SJSA1 (cell line): ENCODE results near the gene PLXNA4. TPM values are rescaled to one million over a fixed set of nuclear protein-coding genes. Genes with fewer than 3 reads are reported as not detected.
"Not testable (repeated sequence)": the region's sequence is repeated elsewhere in the genome, so short reads cannot be mapped to it uniquely, and the experiment has no call there.

Experiments used
- DNase-seq, 2 experiments: peaks; one replicate each; pipeline ENCODE4 v3.0.0-alpha.2; 2015 to 2020; ENCODE audit warnings: low spot score in 2 of 2, low read depth in 1 of 2
- H3K27ac ChIP-seq: fragments of 250-450 bp; sonication (Bioruptor Pico); 2 replicates; pipeline ENCODE4 v1.5.1; 2020; ENCODE audit warnings: mild to moderate bottlenecking, moderate library complexity
- H3K27me3 ChIP-seq: fragments of 250-450 bp; sonication (Bioruptor Pico); replicated peaks from 2 replicates; pipeline ENCODE4 v1.5.1; 2020; ENCODE audit warnings: mild to moderate bottlenecking, moderate library complexity
- H3K36me3 ChIP-seq: fragments of 250-450 bp; sonication (Bioruptor Pico); 2 replicates; pipeline ENCODE4 v1.5.1; 2020; ENCODE audit warnings: mild to moderate bottlenecking
- H3K4me1 ChIP-seq: fragments of 250-450 bp; sonication (Bioruptor Pico); replicated peaks from 2 replicates; pipeline ENCODE4 v1.6.1; 2021; ENCODE audit warnings: mild to moderate bottlenecking
- H3K4me3 ChIP-seq: fragments of 250-450 bp; sonication (Bioruptor Pico); 2 replicates; pipeline ENCODE4 v1.5.1; 2020; ENCODE audit warnings: mild to moderate bottlenecking
- H3K9me3 ChIP-seq: fragments of 250-450 bp; sonication (Bioruptor Pico); replicated peaks from 2 replicates; pipeline ENCODE4 v1.5.1; 2020; ENCODE audit warnings: mild to moderate bottlenecking
- total RNA-seq: library from RNA; depleted of rRNA; stranded (reverse); fragments of >200 nt; shearing (Covaris generic); gene quantifications from 2 replicates; pipeline ENCODE4 v1.2.3, GENCODE V29; 2014

PLXNA4 gene
- total RNA-seq, 1 experiment from 2014 or later, result not detected

GRCh38 chr7:132399367-132399766 lies 176.9 kb downstream of the PLXNA4 start:
- no peaks in the 10 kb centered on the region for H3K27me3 ChIP-seq
- no peak overlapping the region for H3K4me3 ChIP-seq
- no peak for DNase-seq
- no peak overlapping the region for H3K27ac ChIP-seq
- H3K36me3 ChIP-seq, result no peaks in the 10 kb centered on the region
- no peaks in the 10 kb centered on the region for H3K4me1 ChIP-seq
- no peaks in the 10 kb centered on the region for H3K9me3 ChIP-seq

- Histone ChIP-seq H3K4me3 (no peak overlapping the region), H3K9me3 (no peaks in the 10 kb centered on the region), H3K27ac (no peak overlapping the region), H3K4me1 (no peaks in the 10 kb centered on the region), H3K36me3 (no peaks in the 10 kb centered on the region), H3K27me3 (no peaks in the 10 kb centered on the region)
- no peak for DNase-seq
Measured at GRCh38 chr7:132398253-132398925, 177.9 kb downstream of the PLXNA4 start.

- Histone ChIP-seq H3K4me1 (no peaks in the 10 kb centered on the region), H3K4me3 (no peak overlapping the region), H3K36me3 (no peaks in the 10 kb centered on the region), H3K27me3 (no peaks in the 10 kb centered on the region), H3K9me3 (no peaks in the 10 kb centered on the region), H3K27ac (no peak overlapping the region)
- no peak for DNase-seq
Measured at GRCh38 chr7:132397070-132397469, 179.2 kb downstream of the PLXNA4 start.

GRCh38 chr7:132395361-132395760 lies 180.9 kb downstream of the PLXNA4 start:
- Histone ChIP-seq H3K27ac (no peak overlapping the region), H3K4me3 (no peak overlapping the region), H3K36me3 (no peaks in the 10 kb centered on the region), H3K27me3 (no peaks in the 10 kb centered on the region), H3K4me1 (no peaks in the 10 kb centered on the region), H3K9me3 (no peaks in the 10 kb centered on the region)
- DNase-seq, result no peak

GRCh38 chr7:132394283-132395198 lies 181.7 kb downstream of the PLXNA4 start:
- H3K9me3 ChIP-seq, result no peaks in the 10 kb centered on the region
- DNase-seq, result no peak
- no peak overlapping the region for H3K4me3 ChIP-seq
- H3K27ac ChIP-seq, result no peak overlapping the region
- H3K27me3 ChIP-seq, result no peaks in the 10 kb centered on the region
- H3K4me1 ChIP-seq, result no peaks in the 10 kb centered on the region
- H3K36me3 ChIP-seq, result no peaks in the 10 kb centered on the region

GRCh38 chr7:132393789-132394261 lies 182.4 kb downstream of the PLXNA4 start:
- Histone ChIP-seq H3K36me3 (no peaks in the 10 kb centered on the region), H3K27me3 (no peaks in the 10 kb centered on the region), H3K27ac (no peak overlapping the region), H3K4me3 (no peak overlapping the region), H3K9me3 (no peaks in the 10 kb centered on the region), H3K4me1 (no peaks in the 10 kb centered on the region)
- DNase-seq, result no peak

GRCh38 chr7:132392713-132393112 lies 183.6 kb downstream of the PLXNA4 start:
- Histone ChIP-seq H3K4me3 (no peak overlapping the region), H3K27ac (no peak overlapping the region), H3K9me3 (no peaks in the 10 kb centered on the region), H3K36me3 (no peaks in the 10 kb centered on the region), H3K4me1 (no peaks in the 10 kb centered on the region), H3K27me3 (no peaks in the 10 kb centered on the region)
- DNase-seq, result no peak

- H3K27ac ChIP-seq, result no peak overlapping the region
- no peaks in the 10 kb centered on the region for H3K36me3 ChIP-seq
- H3K27me3 ChIP-seq, result no peaks in the 10 kb centered on the region; the same call in 1 of the 2 replicates
- H3K4me3 ChIP-seq, result no peak overlapping the region
- H3K9me3 ChIP-seq, result no peaks in the 10 kb centered on the region
- no peaks in the 10 kb centered on the region for H3K4me1 ChIP-seq
- DNase-seq, result no peak
Measured at GRCh38 chr7:132390705-132391104, 185.6 kb downstream of the PLXNA4 start.

- H3K4me1 ChIP-seq, H3K27ac ChIP-seq, DNase-seq, H3K4me3 ChIP-seq, H3K36me3 ChIP-seq, H3K9me3 ChIP-seq, H3K27me3 ChIP-seq: not testable (repeated sequence)
Measured at GRCh38 chr7:132390049-132390448, 186.2 kb downstream of the PLXNA4 start.

GRCh38 chr7:132388688-132389087 lies 187.6 kb downstream of the PLXNA4 start:
- H3K9me3 ChIP-seq, result no peaks in the 10 kb centered on the region
- no peaks in the 10 kb centered on the region for H3K4me1 ChIP-seq
- H3K27me3 ChIP-seq, result no peaks in the 10 kb centered on the region; the same call in none of the 2 replicates
- H3K27ac ChIP-seq, result no peak overlapping the region
- H3K36me3 ChIP-seq, result no peaks in the 10 kb centered on the region
- no peak for DNase-seq
- no peak overlapping the region for H3K4me3 ChIP-seq

GRCh38 chr7:132387596-132387995 lies 188.7 kb downstream of the PLXNA4 start:
- Histone ChIP-seq H3K4me3 (no peak overlapping the region), H3K4me1 (no peaks in the 10 kb centered on the region), H3K27me3 (no peaks in the 10 kb centered on the region; the same call in none of the 2 replicates), H3K9me3 (no peaks in the 10 kb centered on the region), H3K27ac (no peak overlapping the region), H3K36me3 (no peaks in the 10 kb centered on the region)
- no peak for DNase-seq

GRCh38 chr7:132386201-132386681 lies 190.0 kb downstream of the PLXNA4 start:
- Histone ChIP-seq H3K36me3 (no peaks in the 10 kb centered on the region), H3K27ac (no peak overlapping the region), H3K27me3 (peaks cover 3% of the 10 kb centered on the region), H3K4me3 (no peak overlapping the region), H3K9me3 (no peaks in the 10 kb centered on the region), H3K4me1 (no peaks in the 10 kb centered on the region)
- DNase-seq, result no peak

- no peaks in the 10 kb centered on the region for H3K9me3 ChIP-seq
- no peak for DNase-seq
- H3K4me3 ChIP-seq, result no peak overlapping the region
- H3K27me3 ChIP-seq, result peaks cover 6% of the 10 kb centered on the region
- H3K4me1 ChIP-seq, result no peaks in the 10 kb centered on the region
- H3K36me3 ChIP-seq, result no peaks in the 10 kb centered on the region
- H3K27ac ChIP-seq, result no peak overlapping the region
Measured at GRCh38 chr7:132383962-132384361, 192.3 kb downstream of the PLXNA4 start.
